Pancreas (tissue), 10 donors: ENCODE measurements around the gene VWA1. TPM values are rescaled to one million over a fixed set of nuclear protein-coding genes. Genes with fewer than 3 reads are reported as not detected.
"Not testable (repeated sequence)": the region's sequence is repeated elsewhere in the genome, so short reads cannot be mapped to it uniquely, and the experiment has no call there.

ENCODE experiments used
- ATAC-seq, 4 donors: fragments of 200-7000 bp; cut with Tn5 transposase; one replicate each; pipeline versions ENCODE4 v1.8.0 to v1.9.1; 2020; ENCODE audit warnings: mild to moderate bottlenecking in 4 of 4, moderate library complexity in 4 of 4
- DNase-seq, 6 donors: peaks; one replicate each; pipeline ENCODE4 v3.0.0-alpha.2; 2020
- FAIRE-seq: peaks from 2 replicates; lab custom pipeline; 2012; peaks lifted over from hg19 to GRCh38; lab: Jason Lieb, UNC
- H3K27ac ChIP-seq, 4 donors: fragments of 200-600 bp; sonication (generic); 1 replicate in 3 of 4; 2 replicates in 1 of 4; pipeline versions ENCODE4 v1.5.0 to v1.8.0; 2020
- H3K27me3 ChIP-seq, 4 donors: fragments of 200-600 bp; one replicate each; pipeline ENCODE4 v1.8.0; 2021
- H3K36me3 ChIP-seq, 3 donors: fragments of 200-600 bp; sonication (generic) in 1 of 3; one replicate each; pipeline versions ENCODE4 v1.5.0 to v1.8.0; 2020 to 2021
- H3K4me1 ChIP-seq, 3 donors: fragments of 200-600 bp; one replicate each; pipeline ENCODE4 v1.8.0; 2021
- H3K4me3 ChIP-seq, 4 donors: fragments of 200-600 bp; sonication (generic) in 2 of 4; one replicate each; pipeline versions ENCODE4 v1.5.0 to v1.8.0; 2020 to 2021
- H3K9me3 ChIP-seq, 4 donors: fragments of 200-600 bp; one replicate each; pipeline ENCODE4 v1.8.0; 2021
- CTCF ChIP-seq, 4 donors: fragments of 200-600 bp; sonication (generic) in 3 of 4; IDR thresholded peaks; one replicate each; pipeline versions ENCODE4 v1.5.0 to v1.8.0; 2021; ENCODE audit warnings: antibody characterized with exemption in 4 of 4
- WGBS, 2 donors: extraction: QIAGEN DNeasy Blood & Tissue Kit; methylation state at CpG; one replicate each; pipeline ENCODE4 v1.1.7; 2013; 5-methylcytosine and 5-hydroxymethylcytosine counted together
- intact Hi-C, 3 donors: fragments of 100-400 bp; cut with DNase I; formaldehyde crosslinking; loops; one replicate each; pipeline versions ENCODE4 v1.11.1 to v1.14.2; 2022
- polyA plus RNA-seq, 2 donors: library from polyadenylated mRNA; stranded (reverse); fragments of 200-250 nt; gene quantifications; one replicate each; pipeline ENCODE4 v1.2.3, GENCODE V29; 2013
- total RNA-seq, 6 donors: library from RNA; stranded (reverse); fragmentation: NEBNext Ultra II Directional in 4 of 6; extraction: Animal tissue kit (Norgen Biotek cat#: 25700) in 4 of 6; gene quantifications; one replicate each; pipeline versions ENCODE4 v1.2.1 to v1.2.4, GENCODE V29; 2021 to 2023
- donor health status: healthy with polysubstance abuse.
- donor health status: DM: no; HTN: no; CAD: no; lungs with moderate emphysema.
- donor health status: DM: no; HTN: no; CAD: no.
- donor health status: control.
- donor health status: control.
- donor health status: Bipolar disorder and iron deficiency.
- donor health status: DM: yes; HTN: yes; CAD: no.
- donor health status: DM: no; HTN: no; CAD: no.
- donor health status: DM: no; HTN: no; CAD: no.
- donor health status: DM: yes; HTN: yes; CAD: no.

Gene VWA1
- total and polyA plus RNA-seq, 8 donors: 25.4 to 138 (median 55.2) TPM

DNA sequence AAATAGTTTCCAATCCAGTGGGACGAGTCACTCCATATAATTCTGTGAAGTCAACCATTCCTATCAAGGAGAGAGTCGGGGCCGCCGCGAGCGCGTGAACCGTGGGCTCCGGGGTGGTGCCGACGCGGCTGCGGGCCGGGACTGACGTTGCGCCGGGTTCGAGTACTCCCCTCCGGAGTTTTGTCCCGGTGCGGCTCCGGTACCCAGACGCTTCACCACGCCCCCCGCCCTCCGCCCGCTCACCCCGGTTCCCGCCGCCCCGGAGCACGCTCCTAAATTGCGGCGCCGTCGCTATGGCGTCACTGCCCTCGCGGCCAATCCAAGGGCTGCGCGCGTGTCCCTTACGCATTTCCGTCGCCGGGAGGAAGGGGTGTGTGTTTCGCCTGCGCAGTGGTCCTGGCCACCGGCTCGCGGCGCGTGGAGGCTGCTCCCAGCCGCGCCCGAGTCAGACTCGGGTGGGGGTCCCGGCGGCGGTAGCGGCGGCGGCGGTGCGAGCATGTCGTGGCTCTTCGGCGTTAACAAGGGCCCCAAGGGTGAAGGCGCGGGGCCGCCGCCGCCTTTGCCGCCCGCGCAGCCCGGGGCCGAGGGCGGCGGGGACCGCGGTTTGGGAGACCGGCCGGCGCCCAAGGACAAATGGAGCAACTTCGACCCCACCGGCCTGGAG is 36.0 kb downstream of the VWA1 start, which contains the start of gene ATAD3B:
Gene ATAD3B, plus strand, starts transcription at position 377 of the 664 bp plus-strand sequence. Its CDS starts 120 bp downstream, at position 497.
- no peak for FAIRE-seq
- WGBS, 2 donors: 1% methylated on average over 57 to 87 of the region's 87 CpGs

GRCh38 chr1:1472053-1472876 is 36.8 kb downstream of the VWA1 start:
- H3K27me3 ChIP-seq, FAIRE-seq, intact Hi-C loops, H3K36me3 ChIP-seq, H3K9me3 ChIP-seq: not testable (repeated sequence)
- peak in 1 of 4 donors; percentile 11 for ATAC-seq
- peaks cover 0 to 20% (median 0%) of the 10 kb centered on the region in 3 donors for H3K4me1 ChIP-seq
- peak overlapping the region in 1 of 4 donors; percentile 66 for H3K27ac ChIP-seq
- peak overlapping the region; percentile 48 to 63 (median 56) for H3K4me3 ChIP-seq
- 1 to 3% methylated on average over 26 to 55 of the region's 65 CpGs for WGBS, 2 donors
- DNase-seq: peak in 2 of 6 donors; percentile 31 to 64

More for the DNA sequence above, 36.0 kb downstream of the VWA1 start, which contains the start of gene ATAD3B:
- H3K27me3 ChIP-seq: no peaks in the 10 kb centered on the region
- intact Hi-C loops: no loop called here
- peak within 1 kb of the TSS; percentile 48 to 63 (median 56) for H3K4me3 ChIP-seq
- H3K9me3 ChIP-seq: no peaks in the 10 kb centered on the region
- DNase-seq: peak; percentile 84 to 96 (median 94)
- H3K36me3 ChIP-seq: no peaks in the 10 kb centered on the region
- H3K27ac ChIP-seq: peak within 1 kb of the TSS; percentile 26 to 78 (median 71)
- ATAC-seq: peak; percentile 96 to 98 (median 98)
- no peak for TF ChIP-seq CTCF (IDR thresholded peaks at IDR 0.05)
- peaks cover 0 to 20% (median 0%) of the 10 kb centered on the region in 3 donors for H3K4me1 ChIP-seq

DNA sequence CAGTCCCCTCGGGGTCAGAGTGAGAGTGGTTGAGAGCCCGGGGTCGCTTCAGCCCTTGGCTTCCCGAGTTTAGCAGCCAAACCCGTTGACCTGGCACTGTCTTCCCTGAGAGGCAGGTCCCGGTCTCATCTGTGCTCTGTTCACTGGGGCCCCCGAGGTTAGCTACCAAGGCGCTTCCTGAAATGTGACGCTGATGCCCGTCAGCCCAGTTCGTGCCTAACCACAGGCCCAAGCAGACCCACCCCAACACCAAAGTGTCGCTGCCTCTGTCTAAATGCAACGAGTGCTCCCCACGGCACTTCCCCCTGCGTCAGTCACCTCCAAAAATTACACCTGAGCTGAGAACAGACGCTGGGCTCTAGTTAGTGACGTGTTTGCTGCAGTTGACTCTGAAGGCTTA is 40.5 kb downstream of the VWA1 start:
- H3K27ac ChIP-seq, DNase-seq, H3K36me3 ChIP-seq, H3K4me3 ChIP-seq, intact Hi-C loops, H3K27me3 ChIP-seq, ATAC-seq, H3K9me3 ChIP-seq, FAIRE-seq: not testable (repeated sequence)
- peaks cover 0 to 13% (median 0%) of the 10 kb centered on the region in 3 donors for H3K4me1 ChIP-seq
- 84 to 86% methylated on average over 15 of the region's 17 CpGs for WGBS, 2 donors

GRCh38 chr1:1477206-1477605 is 41.7 kb downstream of the VWA1 start:
- FAIRE-seq: no peak
- Histone ChIP-seq H3K9me3 (no peaks in the 10 kb centered on the region), H3K36me3 (peaks cover 0 to 5% (median 0%) of the 10 kb centered on the region in 3 donors), H3K4me3 (no peak overlapping the region), H3K27ac (no peak overlapping the region), H3K27me3 (no peaks in the 10 kb centered on the region), H3K4me1 (peaks cover 0 to 13% (median 0%) of the 10 kb centered on the region in 3 donors)
- intact Hi-C loops: no loop called here
- DNase-seq: no peak
- no peak for ATAC-seq
- 95 to 97% methylated on average over 15 to 22 of the region's 22 CpGs for WGBS, 2 donors
- no peak for TF ChIP-seq CTCF (IDR thresholded peaks at IDR 0.05)

GRCh38 chr1:1479547-1480487 is 44.3 kb downstream of the VWA1 start:
- Histone ChIP-seq H3K27me3 (no peaks in the 10 kb centered on the region), H3K4me1 (no peaks in the 10 kb centered on the region), H3K36me3 (peaks cover 0 to 11% (median 0%) of the 10 kb centered on the region in 3 donors), H3K4me3 (no peak overlapping the region), H3K9me3 (no peaks in the 10 kb centered on the region), H3K27ac (no peak overlapping the region)
- 93 to 95% methylated on average over 42 of the region's 42 CpGs for WGBS, 2 donors
- ATAC-seq (no peak), FAIRE-seq (no peak), DNase-seq (no peak)
- intact Hi-C loops: no loop called here
- no peak for TF ChIP-seq CTCF (IDR thresholded peaks at IDR 0.05)

DNA sequence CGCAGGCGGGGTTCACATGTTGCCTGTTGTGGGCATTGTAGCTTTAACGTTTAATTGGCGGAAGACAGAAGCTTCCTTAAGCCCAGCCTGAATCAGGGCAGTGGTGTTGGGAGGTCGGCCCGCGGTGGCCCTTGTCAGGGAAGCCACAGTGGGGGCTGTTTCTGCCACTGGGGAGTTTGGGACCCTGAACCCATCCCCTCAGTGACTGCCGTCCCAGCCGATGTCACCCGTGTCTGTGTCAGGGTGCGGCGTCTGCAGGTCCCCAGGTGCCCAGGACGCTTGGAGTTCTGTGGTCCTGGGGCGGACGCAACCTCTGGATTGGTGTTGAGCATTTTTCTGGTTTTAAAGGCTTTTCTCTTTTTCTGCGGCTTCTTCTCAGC is 45.0 kb downstream of the VWA1 start:
- ATAC-seq, H3K27me3 ChIP-seq, FAIRE-seq, H3K4me1 ChIP-seq, DNase-seq, H3K9me3 ChIP-seq, intact Hi-C loops, H3K4me3 ChIP-seq, H3K27ac ChIP-seq: not testable (repeated sequence)
- WGBS, 2 donors: 95 to 97% methylated on average over 15 to 16 of the region's 16 CpGs
- peaks cover 0 to 11% (median 0%) of the 10 kb centered on the region in 3 donors for H3K36me3 ChIP-seq

DNA sequence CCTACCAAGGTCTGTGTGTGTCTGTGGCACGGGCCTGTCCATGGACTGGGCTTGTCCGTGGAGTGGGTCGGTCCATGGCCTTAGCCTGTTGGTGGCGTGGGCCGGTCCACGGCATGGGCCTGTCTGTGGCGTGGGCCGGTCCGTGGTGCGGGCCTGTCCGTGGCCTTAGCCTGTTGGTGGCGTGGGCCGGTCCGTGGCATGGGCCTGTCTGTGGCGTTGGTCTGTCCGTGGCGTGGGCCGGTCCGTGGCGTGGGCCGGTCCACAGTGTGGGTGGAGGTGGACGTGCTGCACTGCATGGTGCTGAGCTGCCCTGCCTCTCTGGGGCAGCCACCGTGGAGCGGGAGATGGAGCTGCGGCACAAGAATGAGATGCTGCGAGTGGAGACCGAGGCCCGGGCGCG is 46.3 kb downstream of the VWA1 start:
- H3K27ac ChIP-seq, H3K9me3 ChIP-seq, H3K27me3 ChIP-seq, H3K4me3 ChIP-seq, FAIRE-seq, intact Hi-C loops, H3K4me1 ChIP-seq, DNase-seq: not testable (repeated sequence)
- ATAC-seq: peak in 1 of 4 donors; percentile 7
- peaks cover 0 to 11% (median 0%) of the 10 kb centered on the region in 3 donors for H3K36me3 ChIP-seq
- 98 to 99% methylated on average over 25 to 30 of the region's 30 CpGs for WGBS, 2 donors
